Ammon's horn (tissue), 1 donor: ENCODE results near the gene GALNTL6.
"Not testable (repeated sequence)": the region's sequence is repeated elsewhere in the genome, so short reads cannot be mapped to it uniquely, and the experiment has no call there.

ENCODE experiments used
- DNase-seq: peaks from one replicate; pipeline ENCODE4 v3.0.0-alpha.2; 2016; ENCODE audit warnings: low spot score

Gene GALNTL6

GRCh38 chr4:172946503-172946902 lies 1133.3 kb downstream of the GALNTL6 start:
- no peak for DNase-seq

GRCh38 chr4:172947594-172947993 lies 1134.4 kb downstream of the GALNTL6 start:
- no peak for DNase-seq

- DNase-seq: no peak
These were observed 1137.8 kb downstream of the GALNTL6 start for GRCh38 chr4:172950990-172951389.

GRCh38 chr4:172951679-172952451 lies 1138.7 kb downstream of the GALNTL6 start:
- DNase-seq: no peak

GRCh38 chr4:172953896-172954568 lies 1140.8 kb downstream of the GALNTL6 start:
- no peak for DNase-seq

GRCh38 chr4:172956340-172956739 lies 1143.1 kb downstream of the GALNTL6 start:
- DNase-seq: not testable (repeated sequence)

GRCh38 chr4:172957216-172957615 lies 1144.0 kb downstream of the GALNTL6 start:
- DNase-seq: no peak

- no peak for DNase-seq
These were observed 1149.6 kb downstream of the GALNTL6 start for GRCh38 chr4:172962564-172963353.

GRCh38 chr4:172963498-172964294 lies 1150.5 kb downstream of the GALNTL6 start:
- DNase-seq: no peak

GRCh38 chr4:172970189-172970588 lies 1157.0 kb downstream of the GALNTL6 start:
- DNase-seq: not testable (repeated sequence)

GRCh38 chr4:172974586-172974985 lies 1161.4 kb downstream of the GALNTL6 start:
- no peak for DNase-seq

GRCh38 chr4:172975651-172976229 lies 1162.5 kb downstream of the GALNTL6 start:
- DNase-seq: no peak

GRCh38 chr4:172977491-172978041 lies 1164.4 kb downstream of the GALNTL6 start:
- not testable (repeated sequence) for DNase-seq

- DNase-seq: no peak
These were observed 1165.6 kb downstream of the GALNTL6 start for GRCh38 chr4:172978848-172979247.

- DNase-seq: no peak
These were observed 1166.1 kb downstream of the GALNTL6 start for GRCh38 chr4:172979332-172979731.

GRCh38 chr4:172980219-172980618 lies 1167.0 kb downstream of the GALNTL6 start:
- DNase-seq: no peak

- DNase-seq: no peak
These were observed 1169.0 kb downstream of the GALNTL6 start for GRCh38 chr4:172982151-172982590.

- DNase-seq: no peak
These were observed 1169.8 kb downstream of the GALNTL6 start for GRCh38 chr4:172983014-172983413.

- DNase-seq: no peak
These were observed 1170.4 kb downstream of the GALNTL6 start for GRCh38 chr4:172983631-172984030.

GRCh38 chr4:172985552-172985951 lies 1172.3 kb downstream of the GALNTL6 start:
- no peak for DNase-seq

GRCh38 chr4:172986114-172986513 lies 1172.9 kb downstream of the GALNTL6 start:
- no peak for DNase-seq
